HepG2 (cell line): Measurements from ENCODE around the gene LRRC8E. TPM values are rescaled to one million over a fixed set of nuclear protein-coding genes. Genes with fewer than 3 reads are reported as not detected.
A peak's percentile ranks its signal among the peaks of the same experiment; 100 is the strongest.

Experiments used
- ATAC-seq: fragments of 200-7000 bp; cut with Tn5 transposase; 3 replicates; pipeline ENCODE4 v1.9.1; 2020; ENCODE audit warnings: mild to moderate bottlenecking, moderate library complexity
- Bru-seq: library from RNA; stranded (reverse); fragments of 400-500 nt; gene quantifications from one replicate; lab custom pipeline; 2021; lab: Mats Ljungman, UMichigan
- BruChase-seq, 2 experiments: library from RNA; stranded (reverse); fragments of 400-500 nt; gene quantifications; one replicate each; lab custom pipeline; 2021; lab: Mats Ljungman, UMichigan
- BruUV-seq: library from RNA; stranded (reverse); fragments of 400-500 nt; replicated peaks from 2 replicates; lab custom pipeline; 2021; lab: Mats Ljungman, UMichigan
- CTCF ChIA-PET: fragments of 300-600 bp; formaldehyde crosslinking; extraction: SDS; loops from one replicate; lab custom pipeline; 2021; ENCODE audit warnings: low total read pairs, inconsistent platforms, low intra/inter-chr PET ratio; lab: Yijun Ruan, JAX
- POLR2A ChIA-PET: fragments of 350-600 bp; sonication (Branson Sonifier 250); formaldehyde crosslinking; loops from one replicate; lab custom pipeline; 2020; ENCODE audit warnings: antibody characterized with exemption, inconsistent platforms; lab: Yijun Ruan, JAX
- DNase-seq: peaks from one replicate; pipeline ENCODE4 v3.0.0-alpha.2; 2015; ENCODE audit warnings: low spot score
- FAIRE-seq: peaks from 3 replicates; lab custom pipeline; 2011; peaks lifted over from hg19 to GRCh38; lab: Jason Lieb, UNC
- H2AFZ ChIP-seq: one replicate; pipeline ENCODE4 v1.6.1; 2011; ENCODE audit warnings: low read length, inconsistent platforms
- H3K27ac ChIP-seq: fragments of 300-600 bp; 3 replicates; pipeline ENCODE4 v1.8.0; 2011; ENCODE audit warnings: mixed run types, mild to moderate bottlenecking, mixed read lengths, low read length, inconsistent platforms; ENCODE audit not compliant: insufficient read depth; ENCODE audit errors: extremely low read length
- H3K27me3 ChIP-seq, 2 experiments: fragments of 200-600 bp in 1 of 2; 2 replicates in 1 of 2; 3 replicates in 1 of 2; pipeline versions ENCODE4 v1.6.0 to v1.8.0; 2011; ENCODE audit warnings: low read length in 2 of 2, mild to moderate bottlenecking in 2 of 2, moderate library complexity in 2 of 2, inconsistent platforms in 1 of 2; ENCODE audit not compliant: insufficient read depth in 2 of 2, control insufficient read depth in 1 of 2
- H3K36me3 ChIP-seq, 2 experiments: fragments of 200-600 bp in 1 of 2; replicated peaks in 1 of 2; 2 replicates in 1 of 2; 3 replicates in 1 of 2; pipeline versions ENCODE4 v1.5.1 to v1.8.0; 2011; ENCODE audit warnings: low read length in 2 of 2, inconsistent platforms in 1 of 2; ENCODE audit not compliant: insufficient read depth in 2 of 2, control insufficient read depth in 1 of 2
- H3K4me1 ChIP-seq: 2 replicates; pipeline ENCODE4 v1.5.1; 2012; ENCODE audit warnings: low read length, inconsistent platforms; ENCODE audit not compliant: insufficient read depth
- H3K4me2 ChIP-seq: 2 replicates; pipeline ENCODE4 v1.6.0; 2011; ENCODE audit warnings: low read depth, low read length, inconsistent platforms
- H3K4me3 ChIP-seq, 3 experiments: fragments of 200-600 bp in 1 of 3; sonication (generic), shearing (Covaris generic) in 1 of 3; replicated peaks in 1 of 3; 2 replicates each; pipeline ENCODE4 v1.5.1; 2011 to 2016; ENCODE audit warnings: low read length in 3 of 3, inconsistent platforms in 2 of 3, low read depth in 2 of 3, mild to moderate bottlenecking in 2 of 3, control low read depth in 1 of 3, mixed read lengths in 1 of 3; ENCODE audit not compliant: insufficient read depth in 1 of 3
- H3K79me2 ChIP-seq: one replicate; pipeline ENCODE4 v1.6.1; 2011; ENCODE audit warnings: low read length, inconsistent platforms; ENCODE audit not compliant: insufficient read depth
- H3K9ac ChIP-seq: 2 replicates; pipeline ENCODE4 v1.6.0; 2011; ENCODE audit warnings: mild to moderate bottlenecking, low read depth, low read length, inconsistent platforms; ENCODE audit not compliant: insufficient read depth
- H3K9me3 ChIP-seq: 2 replicates; pipeline ENCODE4 v1.5.1; 2012; ENCODE audit warnings: mild to moderate bottlenecking, low read length
- H4K20me1 ChIP-seq: 2 replicates; pipeline ENCODE4 v1.6.0; 2011; ENCODE audit warnings: inconsistent platforms, mild to moderate bottlenecking, low read length, moderate library complexity; ENCODE audit not compliant: insufficient read depth
- HIVEP1 ChIP-seq: sonication (generic); formaldehyde crosslinking; IDR thresholded peaks from 2 replicates; pipeline ENCODE4 v1.4.0; 2020; ENCODE audit warnings: mild to moderate bottlenecking, missing genetic modification reagents
- HOXA5 ChIP-seq: sonication (generic); formaldehyde crosslinking; IDR thresholded peaks from 2 replicates; pipeline ENCODE4 v1.4.0; 2020; ENCODE audit warnings: missing genetic modification reagents
- HOXA9 ChIP-seq: sonication (generic); formaldehyde crosslinking; IDR thresholded peaks from 2 replicates; pipeline ENCODE4 v1.8.1; 2022; ENCODE audit warnings: missing genetic modification reagents, mild to moderate bottlenecking, moderate library complexity, borderline replicate concordance
- KMT2A ChIP-seq: sonication (generic); formaldehyde crosslinking; IDR thresholded peaks from 2 replicates; pipeline ENCODE4 v1.4.0; 2020; ENCODE audit warnings: missing genetic modification reagents
- MTA1 ChIP-seq: sonication (generic); formaldehyde crosslinking; IDR thresholded peaks from 2 replicates; pipeline ENCODE4 v1.4.0; 2020; ENCODE audit warnings: missing genetic modification reagents, mild to moderate bottlenecking, borderline replicate concordance
- MYC ChIP-seq: sonication (generic); formaldehyde crosslinking; IDR thresholded peaks from 2 replicates; pipeline ENCODE4 v1.9.0; 2021; ENCODE audit warnings: missing genetic modification reagents, borderline replicate concordance
- ZNF776 ChIP-seq: sonication (generic); formaldehyde crosslinking; IDR thresholded peaks from 2 replicates; pipeline ENCODE4 v1.4.0; 2020; ENCODE audit warnings: mild to moderate bottlenecking, missing genetic modification reagents
- WGBS: methylation state at CpG from one replicate; pipeline ENCODE4 v1.1.6; 2017; ENCODE audit warnings: low lambda C conversion rate; 5-methylcytosine and 5-hydroxymethylcytosine counted together
- in situ Hi-C: cut with HindIII; loops from 2 replicates; pipeline ENCODE4 v1.10.0; 2017; ENCODE audit warnings: low pct_unique_long_range_greater_than_20kb; ENCODE audit not compliant: extremely low pct_ligation_motif_present
- intact Hi-C: fragments of 100-400 bp; cut with micrococcal nuclease; formaldehyde crosslinking; loops from one replicate; pipeline ENCODE4 v1.10.0; 2022; ENCODE audit not compliant: unreplicated experiment
- long read RNA-seq, 2 experiments: library from RNA in 1 of 2; library from polyadenylated mRNA in 1 of 2; stranded (forward) in 1 of 2; unstranded in 1 of 2; transcript quantifications; one replicate each; pipeline ENCODE4 v2.0.0, GENCODE V29; 2019 to 2022
- polyA minus RNA-seq, 3 experiments: library from RNA; depleted of rRNA, polyadenylated mRNA; stranded (reverse); fragments of >200 nt; gene quantifications; 2 replicates each; pipeline ENCODE4 v1.2.3, GENCODE V29; 2011; ENCODE audit warnings: low replicate concordance in 1 of 3
- polyA plus RNA-seq, 8 experiments: library from polyadenylated mRNA; depleted of rRNA in 3 of 8; stranded (reverse) in 7 of 8; unstranded in 1 of 8; fragments of >200 nt; fragmentation: Illumina TruSeq in 4 of 8; extraction: Trizol in 4 of 8; gene quantifications; 2 replicates each; pipeline versions ENCODE4 v1.2.1 to v1.2.3, GENCODE V29; 2011 to 2016; ENCODE audit warnings: low read depth in 4 of 8, missing spikeins in 1 of 8, mixed read lengths in 1 of 8; ENCODE audit not compliant: insufficient read depth in 1 of 8
- total RNA-seq, 5 experiments: library from RNA; depleted of rRNA; stranded (reverse); fragments of >200 nt; fragmentation: Illumina TruSeq; extraction: Trizol; gene quantifications; 2 replicates each; pipeline ENCODE4 v1.2.3, GENCODE V29; 2016; ENCODE audit warnings: low read depth in 1 of 5
- TF ChIP-seq, protein P1 (sequence below): sonication (generic); formaldehyde crosslinking; IDR thresholded peaks from 2 replicates; pipeline ENCODE4 v1.4.0; 2020; ENCODE audit warnings: missing genetic modification reagents
- TF ChIP-seq, protein P2 (sequence below): sonication (generic); formaldehyde crosslinking; IDR thresholded peaks from 2 replicates; pipeline ENCODE4 v1.5.1; 2020; ENCODE audit warnings: missing genetic modification reagents, mild to moderate bottlenecking, borderline replicate concordance

Gene LRRC8E
- total RNA-seq (2016; rRNA removed; fragmentation: Illumina TruSeq; extraction: Trizol): 4.0 and 8.0 TPM in 2 replicates
- 0.97 and 1.0 TPM in 2 replicates for total RNA-seq (2016; cell fraction: cytosol; rRNA removed; fragmentation: Illumina TruSeq; extraction: Trizol; ENCODE audit: low read depth)
- 4.0 and 9.1 TPM in 2 replicates for total RNA-seq (2016; cell fraction: insoluble cytoplasmic fraction; rRNA removed; fragmentation: Illumina TruSeq; extraction: Trizol)
- total RNA-seq (2016; cell fraction: membrane; rRNA removed; fragmentation: Illumina TruSeq; extraction: Trizol): 2.2 and 3.4 TPM in 2 replicates
- 7.5 and 8.2 TPM in 2 replicates for total RNA-seq (2016; cell fraction: nucleus; rRNA removed; fragmentation: Illumina TruSeq; extraction: Trizol)
- 10.3 and 14.6 TPM in 2 replicates for polyA plus RNA-seq (2011; rRNA removed)
- polyA plus RNA-seq (2011; cell fraction: cytosol; rRNA removed): 6.6 and 7.8 TPM in 2 replicates
- 7.6 and 8.4 TPM in 2 replicates for polyA plus RNA-seq (2011; cell fraction: nucleus; rRNA removed)
- polyA plus RNA-seq (2012): 10.1 and 12.0 TPM in 2 replicates
- polyA plus RNA-seq (2016; cell fraction: cytosol; fragmentation: Illumina TruSeq; extraction: Trizol; ENCODE audit: low read depth): 0.41 and 0.42 TPM in 2 replicates
- 2.8 and 3.6 TPM in 2 replicates for polyA plus RNA-seq (2016; cell fraction: insoluble cytoplasmic fraction; fragmentation: Illumina TruSeq; extraction: Trizol; ENCODE audit: low read depth)
- polyA plus RNA-seq (2016; cell fraction: membrane; fragmentation: Illumina TruSeq; extraction: Trizol; ENCODE audit: low read depth): 0.65 and 1.00 TPM in 2 replicates
- 8.0 and 10.3 TPM in 2 replicates for polyA plus RNA-seq (2016; cell fraction: nucleus; fragmentation: Illumina TruSeq; extraction: Trizol; ENCODE audit: insufficient read depth, low read depth)
- polyA minus RNA-seq (2011; rRNA and poly(A)+ RNA removed; ENCODE audit: low replicate concordance): 13.5 and 26.2 TPM in 2 replicates
- 10.5 and 13.4 TPM in 2 replicates for polyA minus RNA-seq (2011; cell fraction: cytosol; rRNA and poly(A)+ RNA removed)
- 5.5 and 7.0 TPM in 2 replicates for polyA minus RNA-seq (2011; cell fraction: nucleus; rRNA and poly(A)+ RNA removed)
- percentile 53 among the genes with signal in this experiment for Bru-seq, nascent RNA
- BruChase-seq, experiment 1, labeled RNA remaining after a 6-hour chase: percentile 65 among the genes with signal in this experiment
- BruChase-seq, experiment 2, labeled RNA remaining after a 2-hour chase: percentile 69 among the genes with signal in this experiment
- long read RNA-seq, experiment 1, partial matches to known transcripts: 0 of 8 reads
- long read RNA-seq, experiment 1, other reads (novel, unspliced or antisense): 3 of 8 reads
- long read RNA-seq, experiment 2, transcript LRRC8E-201 (3 exons, 3,595 nt): major isoform, 21 of 52 reads
- long read RNA-seq, experiment 2, partial matches to known transcripts: 0 of 52 reads
- long read RNA-seq, experiment 2, other reads (novel, unspliced or antisense): 29 of 52 reads

- ChIA-PET CTCF (no interaction called here), POLR2A (interaction anchor here (0.8 to 8.1 kb wide), 12 partner anchors 9 to 57 kb away, joined by 4 to 75 read pairs (median 6); partner anchors contain the start of genes MAP2K7, PRR36, SNAPC2 and TIMM44)
- no peaks in the 10 kb centered on the region for H3K9me3 ChIP-seq
- no TSS peak for BruUV-seq
- no peak within 1 kb of the TSS for H2AFZ ChIP-seq
- no peaks in the 10 kb centered on the region for H3K36me3 ChIP-seq
- FAIRE-seq (no peak), ATAC-seq (peak; percentile 94), DNase-seq (peak; percentile 59)
- H3K27me3 ChIP-seq: no peaks in the 10 kb centered on the region
- H3K27ac ChIP-seq: peak within 1 kb of the TSS; percentile 58
- peak within 1 kb of the TSS; percentile 86 for H3K9ac ChIP-seq
- H3K4me3 ChIP-seq: peak within 1 kb of the TSS; percentile 82 to 93 (median 90)
- H3K79me2 ChIP-seq: peaks cover 7% of the 10 kb centered on the region
- intact Hi-C loops: no loop called here
- in situ Hi-C loops: no loop called here
- 4% methylated on average over 5 of the region's 53 CpGs for WGBS
- H3K4me2 ChIP-seq: peak within 1 kb of the TSS; percentile 88
- H3K4me1 ChIP-seq: peaks cover 66% of the 10 kb centered on the region
- no peaks in the 10 kb centered on the region for H4K20me1 ChIP-seq
- TF ChIP-seq HOXA5 (CRISPR knock-in tag) (peak; percentile 60; the same call in 1 of the 2 replicates), MTA1 (CRISPR knock-in tag) (peak; percentile 46; the same call in 1 of the 2 replicates), KMT2A (CRISPR knock-in tag) (0 out of 2 replicates have a peak, but pooled peaks have one; percentile 25), HOXA9 (CRISPR knock-in tag) (no peak), ZNF776 (0 out of 2 replicates have a peak, but pooled peaks have one; percentile 43), HIVEP1 (peak; percentile 67; the same call in 1 of the 2 replicates), MYC (CRISPR knock-in tag) (peak; percentile 57; the same call in 1 of the 2 replicates)
- TF ChIP-seq, protein P1, sequence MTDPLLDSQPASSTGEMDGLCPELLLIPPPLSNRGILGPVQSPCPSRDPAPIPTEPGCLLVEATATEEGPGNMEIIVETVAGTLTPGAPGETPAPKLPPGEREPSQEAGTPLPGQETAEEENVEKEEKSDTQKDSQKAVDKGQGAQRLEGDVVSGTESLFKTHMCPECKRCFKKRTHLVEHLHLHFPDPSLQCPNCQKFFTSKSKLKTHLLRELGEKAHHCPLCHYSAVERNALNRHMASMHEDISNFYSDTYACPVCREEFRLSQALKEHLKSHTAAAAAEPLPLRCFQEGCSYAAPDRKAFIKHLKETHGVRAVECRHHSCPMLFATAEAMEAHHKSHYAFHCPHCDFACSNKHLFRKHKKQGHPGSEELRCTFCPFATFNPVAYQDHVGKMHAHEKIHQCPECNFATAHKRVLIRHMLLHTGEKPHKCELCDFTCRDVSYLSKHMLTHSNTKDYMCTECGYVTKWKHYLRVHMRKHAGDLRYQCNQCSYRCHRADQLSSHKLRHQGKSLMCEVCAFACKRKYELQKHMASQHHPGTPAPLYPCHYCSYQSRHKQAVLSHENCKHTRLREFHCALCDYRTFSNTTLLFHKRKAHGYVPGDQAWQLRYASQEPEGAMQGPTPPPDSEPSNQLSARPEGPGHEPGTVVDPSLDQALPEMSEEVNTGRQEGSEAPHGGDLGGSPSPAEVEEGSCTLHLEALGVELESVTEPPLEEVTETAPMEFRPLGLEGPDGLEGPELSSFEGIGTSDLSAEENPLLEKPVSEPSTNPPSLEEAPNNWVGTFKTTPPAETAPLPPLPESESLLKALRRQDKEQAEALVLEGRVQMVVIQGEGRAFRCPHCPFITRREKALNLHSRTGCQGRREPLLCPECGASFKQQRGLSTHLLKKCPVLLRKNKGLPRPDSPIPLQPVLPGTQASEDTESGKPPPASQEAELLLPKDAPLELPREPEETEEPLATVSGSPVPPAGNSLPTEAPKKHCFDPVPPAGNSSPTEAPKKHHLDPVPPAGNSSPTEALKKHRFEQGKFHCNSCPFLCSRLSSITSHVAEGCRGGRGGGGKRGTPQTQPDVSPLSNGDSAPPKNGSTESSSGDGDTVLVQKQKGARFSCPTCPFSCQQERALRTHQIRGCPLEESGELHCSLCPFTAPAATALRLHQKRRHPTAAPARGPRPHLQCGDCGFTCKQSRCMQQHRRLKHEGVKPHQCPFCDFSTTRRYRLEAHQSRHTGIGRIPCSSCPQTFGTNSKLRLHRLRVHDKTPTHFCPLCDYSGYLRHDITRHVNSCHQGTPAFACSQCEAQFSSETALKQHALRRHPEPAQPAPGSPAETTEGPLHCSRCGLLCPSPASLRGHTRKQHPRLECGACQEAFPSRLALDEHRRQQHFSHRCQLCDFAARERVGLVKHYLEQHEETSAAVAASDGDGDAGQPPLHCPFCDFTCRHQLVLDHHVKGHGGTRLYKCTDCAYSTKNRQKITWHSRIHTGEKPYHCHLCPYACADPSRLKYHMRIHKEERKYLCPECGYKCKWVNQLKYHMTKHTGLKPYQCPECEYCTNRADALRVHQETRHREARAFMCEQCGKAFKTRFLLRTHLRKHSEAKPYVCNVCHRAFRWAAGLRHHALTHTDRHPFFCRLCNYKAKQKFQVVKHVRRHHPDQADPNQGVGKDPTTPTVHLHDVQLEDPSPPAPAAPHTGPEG (CRISPR knock-in tag): no peak
- TF ChIP-seq, protein P2, sequence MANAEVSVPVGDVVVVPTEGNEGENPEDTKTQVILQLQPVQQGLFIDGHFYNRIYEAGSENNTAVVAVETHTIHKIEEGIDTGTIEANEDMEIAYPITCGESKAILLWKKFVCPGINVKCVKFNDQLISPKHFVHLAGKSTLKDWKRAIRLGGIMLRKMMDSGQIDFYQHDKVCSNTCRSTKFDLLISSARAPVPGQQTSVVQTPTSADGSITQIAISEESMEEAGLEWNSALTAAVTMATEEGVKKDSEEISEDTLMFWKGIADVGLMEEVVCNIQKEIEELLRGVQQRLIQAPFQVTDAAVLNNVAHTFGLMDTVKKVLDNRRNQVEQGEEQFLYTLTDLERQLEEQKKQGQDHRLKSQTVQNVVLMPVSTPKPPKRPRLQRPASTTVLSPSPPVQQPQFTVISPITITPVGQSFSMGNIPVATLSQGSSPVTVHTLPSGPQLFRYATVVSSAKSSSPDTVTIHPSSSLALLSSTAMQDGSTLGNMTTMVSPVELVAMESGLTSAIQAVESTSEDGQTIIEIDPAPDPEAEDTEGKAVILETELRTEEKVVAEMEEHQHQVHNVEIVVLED: peak; percentile 37; the same call in 1 of the 2 replicates
These were observed at the start of gene LRRC8E for GRCh38 chr19:7888145-7888825. TSS of gene LRRC8E (plus strand) at chr19:7888510. CDS start at chr19:7895604, 7,094 bp downstream.
